Stimulated activated CD4-positive, alpha-beta T cell treated with anti-CD3 and anti-CD28 coated beads, Interleukin-4, amount 100 ng/mL, for 4 hours (primary cell): Measurements from ENCODE around the gene HSPA1B.
"Not testable (repeated sequence)": the region's sequence is repeated elsewhere in the genome, so short reads cannot be mapped to it uniquely, and the experiment has no call there.

Experiments
- DNase-seq, 2 experiments: peaks; one replicate each; pipeline ENCODE4 v3.0.0-alpha.2; 2020

HSPA1B gene

DNA sequence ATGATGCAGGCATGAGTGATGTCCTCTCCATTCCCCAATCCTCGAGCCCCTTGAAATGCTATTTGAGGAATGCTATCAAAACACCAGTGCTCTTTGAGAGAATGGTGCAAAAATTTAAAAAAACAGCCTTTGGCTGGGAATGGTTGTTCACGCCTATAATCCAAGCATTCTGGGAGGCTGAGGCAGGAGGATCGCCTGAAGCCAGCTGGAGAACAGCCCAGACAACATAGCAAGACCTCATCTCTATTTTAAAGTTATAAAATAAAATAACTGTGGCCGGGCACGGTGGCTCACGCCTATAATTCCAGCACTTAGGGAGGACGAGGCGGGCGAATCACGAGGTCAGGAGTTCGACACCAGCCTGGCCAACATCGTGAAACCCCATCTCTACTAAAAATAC, 27.8 kb upstream of the HSPA1B start:
- no peak for DNase-seq

DNA sequence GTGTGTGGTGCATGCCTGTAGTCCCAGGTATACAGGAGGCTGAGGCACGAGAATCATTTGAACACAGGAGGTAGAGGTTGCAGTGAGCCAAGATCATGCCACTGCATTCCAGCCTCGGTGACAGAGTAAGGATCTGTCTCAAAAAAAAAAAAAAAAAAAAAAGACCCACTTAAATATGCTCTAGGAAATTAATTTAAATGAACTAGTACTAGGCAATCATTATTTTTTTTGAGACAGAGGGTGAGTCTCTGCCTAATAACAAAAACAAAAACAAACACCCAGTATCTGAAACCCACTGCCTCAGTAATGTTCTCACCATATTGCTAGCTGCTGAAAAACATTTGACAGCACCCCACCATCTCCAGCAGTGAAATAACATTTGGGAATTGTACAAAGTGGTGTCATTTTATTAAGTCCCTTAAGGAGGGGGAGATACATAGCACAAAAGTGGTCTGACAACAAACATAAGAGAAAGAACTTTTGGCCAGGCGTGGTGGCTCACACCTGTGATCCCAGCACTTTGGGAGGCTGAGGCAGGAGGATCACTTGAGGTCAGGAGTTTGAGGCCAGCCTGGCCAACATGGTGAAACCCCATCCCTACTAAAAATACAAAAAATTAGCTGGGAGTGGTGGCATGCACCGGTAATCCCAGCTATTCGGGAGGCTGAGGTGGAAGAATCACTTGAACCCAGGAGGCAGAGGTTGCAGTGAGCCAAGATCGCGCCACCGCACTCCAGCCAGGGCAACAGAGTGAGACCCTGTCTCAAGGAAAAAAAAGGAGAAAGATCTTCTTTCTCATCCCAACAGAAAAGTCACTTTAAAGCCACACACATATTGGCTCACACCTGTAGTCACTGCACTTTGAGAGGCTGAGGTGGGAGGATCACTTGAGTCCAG, 26.3 kb upstream of the HSPA1B start:
- not testable (repeated sequence) for DNase-seq

DNA sequence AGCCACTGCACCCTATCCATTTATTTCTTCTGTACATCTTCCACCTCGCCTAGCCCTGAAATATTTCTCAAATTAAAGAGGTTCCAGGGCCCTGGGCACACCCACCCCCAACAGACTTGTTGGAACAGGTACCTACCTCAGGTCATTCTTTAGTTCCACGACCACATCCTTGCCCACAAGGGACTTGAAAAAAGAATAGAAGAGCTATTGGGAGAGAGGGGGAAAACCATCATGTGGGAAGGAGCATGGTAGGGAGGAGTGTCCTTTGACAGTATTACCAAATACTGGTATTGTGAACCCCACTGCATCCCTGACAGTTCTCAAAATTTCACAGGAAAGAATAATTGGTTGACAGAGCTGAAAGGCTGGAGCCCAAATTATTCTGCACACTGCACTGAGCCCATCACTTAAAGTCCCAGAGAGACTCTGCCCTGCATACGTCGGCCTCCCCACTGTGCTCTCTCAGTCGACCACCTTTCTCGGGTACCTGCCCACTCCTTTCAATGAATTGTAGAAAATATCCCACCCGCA, 21.5 kb upstream of the HSPA1B start:
- DNase-seq, result no peak

DNA sequence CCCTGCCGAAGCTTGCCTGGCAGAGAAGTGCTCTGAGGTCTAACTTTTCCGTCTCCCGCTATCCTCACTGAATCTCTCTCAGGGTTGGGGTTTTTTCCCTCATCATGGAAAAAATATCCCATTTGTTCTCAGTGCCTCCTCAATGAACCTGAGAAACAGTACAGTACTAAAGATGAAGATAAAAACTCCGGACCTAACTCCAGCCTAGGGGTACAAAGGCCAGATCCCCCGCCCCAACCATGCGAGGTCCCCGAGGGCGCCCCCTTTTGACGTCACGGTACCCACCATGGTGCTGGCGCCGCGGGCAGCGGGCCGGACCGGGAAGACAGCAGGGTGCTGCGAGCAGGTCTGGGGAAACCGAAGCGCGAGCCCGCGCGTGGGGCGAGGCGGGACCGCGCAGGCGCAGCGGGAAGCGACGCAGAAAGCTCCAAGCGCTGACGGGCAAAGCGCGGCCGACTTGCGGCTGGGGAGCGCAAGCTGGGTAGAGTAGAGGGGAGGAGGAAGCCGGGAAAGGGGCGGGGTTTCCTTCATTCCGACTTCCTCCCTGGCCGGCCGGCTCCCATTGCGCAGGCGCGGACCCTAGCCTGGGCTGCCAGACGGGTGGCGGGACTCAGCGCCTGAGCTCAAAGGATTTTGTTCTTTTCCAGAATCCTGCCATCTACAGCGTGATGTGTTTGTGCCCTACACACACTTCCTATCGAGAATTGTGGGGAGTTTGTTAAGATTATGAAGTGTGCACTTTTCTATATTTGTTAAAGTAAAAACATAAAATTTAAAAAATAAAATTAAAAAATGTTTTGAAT, 20.9 kb upstream of the HSPA1B start, which contains the start of gene LSM2:
Gene LSM2 (minus strand): TSS at position 497 of the 803 bp plus-strand sequence. CDS start 209 bp downstream, at position 288.
- peak; percentile 96 to 97 for DNase-seq

DNA sequence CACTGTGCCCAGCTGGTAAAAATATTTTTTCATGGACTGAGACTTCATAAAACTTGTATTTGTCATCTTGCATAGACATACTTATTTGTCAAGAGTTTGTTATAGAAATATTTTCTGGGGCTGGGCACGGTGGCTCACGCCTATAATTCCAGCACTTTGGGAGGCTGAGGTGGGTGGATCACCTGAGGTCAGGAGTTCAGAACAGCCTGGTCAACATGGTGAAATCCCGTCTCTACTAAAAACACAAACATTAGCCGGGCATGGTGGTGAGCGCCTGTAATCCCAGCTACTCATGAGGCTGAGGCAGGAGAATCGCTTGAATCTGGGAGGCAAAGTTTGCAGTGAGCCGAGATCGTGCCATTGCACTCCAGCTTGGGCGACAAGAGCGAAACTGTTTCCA, 18.9 kb upstream of the HSPA1B start:
- DNase-seq, result not testable (repeated sequence)

DNA sequence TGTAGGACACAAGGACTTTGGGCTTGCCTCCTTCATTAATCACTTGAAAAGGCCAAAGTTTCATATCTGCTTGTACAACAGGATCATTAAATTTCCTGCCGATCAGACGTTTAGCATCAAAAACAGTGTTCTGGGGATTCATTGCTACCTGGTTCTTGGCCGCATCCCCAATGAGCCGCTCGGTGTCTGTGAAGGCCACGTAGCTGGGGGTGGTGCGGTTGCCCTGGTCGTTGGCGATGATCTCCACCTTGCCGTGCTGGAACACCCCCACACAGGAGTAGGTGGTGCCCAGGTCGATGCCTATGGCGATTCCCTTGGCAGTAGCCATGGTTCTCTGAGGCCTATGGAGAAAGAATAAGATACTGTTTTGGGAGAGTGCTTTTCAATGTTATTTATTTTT, 15.9 kb upstream of the HSPA1B start:
- DNase-seq, result no peak

DNA sequence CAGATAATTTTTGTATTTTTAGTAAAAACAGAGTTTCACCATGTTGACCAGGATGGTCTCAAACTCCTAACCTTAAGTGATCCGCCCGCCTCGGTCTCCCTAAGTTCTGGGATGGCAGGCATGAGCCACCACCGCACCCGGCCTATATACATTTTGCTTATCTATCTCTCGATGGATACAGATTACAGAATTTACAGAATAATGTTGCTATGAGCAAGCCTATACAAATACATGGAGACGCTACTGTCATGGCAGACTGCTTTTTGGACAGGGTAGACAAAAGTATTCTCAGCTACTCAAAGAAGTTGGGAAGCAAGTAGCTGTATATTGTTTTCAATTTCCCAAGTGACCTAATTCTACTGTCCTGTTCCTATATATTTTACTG, 14.1 kb upstream of the HSPA1B start:
- DNase-seq, result no peak

DNA sequence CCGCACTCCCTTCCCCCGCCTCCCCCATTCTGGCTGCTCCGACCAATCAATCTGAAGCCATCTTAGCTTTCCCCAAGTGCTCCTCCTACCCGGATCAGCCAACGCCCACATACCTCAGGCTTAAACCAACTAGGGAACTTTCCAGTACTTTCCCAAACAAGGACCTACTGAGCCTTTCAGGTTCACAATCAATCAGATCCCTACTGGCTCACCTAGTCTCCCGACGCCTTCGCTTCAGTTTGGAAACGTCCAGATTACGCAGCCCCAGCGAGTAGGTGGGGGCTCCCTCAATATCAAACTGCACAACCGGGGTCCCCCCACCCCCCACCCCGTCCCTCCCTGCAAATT, 12.9 kb upstream of the HSPA1B start:
- peak; percentile 63 to 70 for DNase-seq

DNA sequence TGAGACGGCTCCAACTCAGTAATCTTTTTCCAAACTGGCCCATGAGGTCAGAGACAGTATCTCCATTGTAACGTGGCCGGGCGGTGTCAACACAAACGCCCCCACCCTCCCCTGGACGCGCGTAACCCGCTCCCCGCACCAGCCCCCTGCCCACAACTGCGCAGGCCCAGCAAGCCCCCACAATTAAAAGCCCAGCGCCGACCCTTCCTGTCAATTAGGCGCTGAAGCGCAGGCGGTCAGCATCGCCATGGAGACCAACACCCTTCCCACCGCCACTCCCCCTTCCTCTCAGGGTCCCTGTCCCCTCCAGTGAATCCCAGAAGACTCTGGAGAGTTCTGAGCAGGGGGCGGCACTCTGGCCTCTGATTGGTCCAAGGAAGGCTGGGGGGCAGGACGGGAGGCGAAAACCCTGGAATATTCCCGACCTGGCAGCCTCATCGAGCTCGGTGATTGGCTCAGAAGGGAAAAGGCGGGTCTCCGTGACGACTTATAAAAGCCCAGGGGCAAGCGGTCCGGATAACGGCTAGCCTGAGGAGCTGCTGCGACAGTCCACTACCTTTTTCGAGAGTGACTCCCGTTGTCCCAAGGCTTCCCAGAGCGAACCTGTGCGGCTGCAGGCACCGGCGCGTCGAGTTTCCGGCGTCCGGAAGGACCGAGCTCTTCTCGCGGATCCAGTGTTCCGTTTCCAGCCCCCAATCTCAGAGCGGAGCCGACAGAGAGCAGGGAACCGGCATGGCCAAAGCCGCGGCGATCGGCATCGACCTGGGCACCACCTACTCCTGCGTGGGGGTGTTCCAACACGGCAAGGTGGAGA, 12.3 kb upstream of the HSPA1B start, which contains the start of the genes HSPA1A and HSPA1L:
Gene HSPA1A (plus strand): TSS at position 519 of the 814 bp plus-strand sequence. CDS start 214 bp downstream, at position 733.
Gene HSPA1L (minus strand): TSS at position 259 of the 814 bp plus-strand sequence. CDS start 3,311 bp downstream, outside the sequence.
- DNase-seq, result peak; percentile 62 to 63

DNA sequence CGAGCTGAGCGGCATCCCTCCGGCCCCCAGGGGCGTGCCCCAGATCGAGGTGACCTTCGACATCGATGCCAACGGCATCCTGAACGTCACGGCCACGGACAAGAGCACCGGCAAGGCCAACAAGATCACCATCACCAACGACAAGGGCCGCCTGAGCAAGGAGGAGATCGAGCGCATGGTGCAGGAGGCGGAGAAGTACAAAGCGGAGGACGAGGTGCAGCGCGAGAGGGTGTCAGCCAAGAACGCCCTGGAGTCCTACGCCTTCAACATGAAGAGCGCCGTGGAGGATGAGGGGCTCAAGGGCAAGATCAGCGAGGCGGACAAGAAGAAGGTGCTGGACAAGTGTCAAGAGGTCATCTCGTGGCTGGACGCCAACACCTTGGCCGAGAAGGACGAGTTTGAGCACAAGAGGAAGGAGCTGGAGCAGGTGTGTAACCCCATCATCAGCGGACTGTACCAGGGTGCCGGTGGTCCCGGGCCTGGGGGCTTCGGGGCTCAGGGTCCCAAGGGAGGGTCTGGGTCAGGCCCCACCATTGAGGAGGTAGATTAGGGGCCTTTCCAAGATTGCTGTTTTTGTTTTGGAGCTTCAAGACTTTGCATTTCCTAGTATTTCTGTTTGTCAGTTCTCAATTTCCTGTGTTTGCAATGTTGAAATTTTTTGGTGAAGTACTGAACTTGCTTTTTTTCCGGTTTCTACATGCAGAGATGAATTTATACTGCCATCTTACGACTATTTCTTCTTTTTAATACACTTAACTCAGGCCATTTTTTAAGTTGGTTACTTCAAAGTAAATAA, 10.2 kb upstream of the HSPA1B start:
- DNase-seq, result not testable (repeated sequence)

DNA sequence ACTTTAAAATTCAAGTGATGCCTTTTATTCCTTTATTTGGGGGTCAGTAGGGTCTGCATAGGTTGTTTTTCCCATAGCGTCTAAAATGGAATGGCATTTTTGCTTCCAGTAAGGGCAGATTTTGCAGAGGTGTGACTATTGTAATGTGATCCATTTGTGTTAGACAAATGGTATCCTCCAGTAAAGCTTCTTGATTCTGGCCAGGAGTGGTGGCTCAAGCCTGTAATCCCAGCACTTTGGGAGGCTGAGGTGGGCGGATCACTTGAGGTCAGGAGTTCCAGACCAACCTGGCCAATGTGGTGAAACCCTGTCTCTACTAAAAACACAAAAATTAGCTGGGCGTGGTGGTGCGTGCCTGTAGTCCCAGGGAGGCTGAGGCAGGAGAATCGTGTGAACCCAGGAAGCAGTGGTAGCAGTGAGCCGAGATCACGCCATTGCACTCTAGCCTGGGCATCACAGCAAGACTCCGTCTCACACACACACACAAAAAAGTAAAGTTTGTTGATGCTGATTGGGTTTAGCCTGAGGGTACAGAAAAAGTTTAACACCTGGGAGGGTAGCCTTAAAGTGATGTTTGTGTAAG, 9.5 kb upstream of the HSPA1B start:
- not testable (repeated sequence) for DNase-seq

DNA sequence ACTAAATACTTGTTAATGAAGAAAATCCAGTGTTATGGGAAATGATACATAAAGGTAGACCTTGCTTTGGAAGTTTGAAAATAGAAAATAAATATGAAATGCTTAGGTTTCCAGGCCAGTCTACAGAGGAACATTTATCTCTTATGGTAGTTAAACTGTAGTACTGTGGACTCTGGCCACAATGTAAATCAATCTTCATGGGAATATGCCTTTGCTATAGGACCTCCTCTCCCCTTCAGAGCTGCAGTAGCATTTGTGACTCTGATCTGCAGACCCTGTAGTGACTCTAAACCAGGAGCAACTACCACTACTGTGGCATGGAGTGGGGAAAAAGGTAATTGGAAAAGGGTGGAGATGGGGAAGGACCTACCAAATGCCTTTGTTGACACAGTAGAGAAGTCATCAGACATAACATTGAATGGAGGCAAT, 7.7 kb upstream of the HSPA1B start:
- no peak for DNase-seq

DNA sequence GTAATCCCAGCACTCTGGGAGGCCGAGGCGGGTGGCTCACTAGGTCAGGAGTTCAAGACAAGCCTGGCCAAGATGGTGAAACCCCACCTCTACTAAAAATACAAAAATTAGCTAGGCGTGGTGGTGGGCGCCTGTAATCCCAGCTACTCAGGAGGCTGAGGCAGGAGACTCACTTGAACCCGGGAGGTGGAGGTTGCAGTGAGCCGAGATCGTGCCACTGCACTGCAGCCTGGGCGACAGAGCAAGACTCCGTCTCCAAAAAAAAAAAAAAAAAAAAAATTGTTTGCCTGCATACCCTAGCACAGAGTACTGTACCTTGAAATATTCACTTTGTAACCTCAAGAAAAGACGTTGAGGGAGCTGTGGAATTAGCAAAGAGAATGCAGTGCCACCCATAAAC, 7.1 kb upstream of the HSPA1B start:
- not testable (repeated sequence) for DNase-seq

DNA sequence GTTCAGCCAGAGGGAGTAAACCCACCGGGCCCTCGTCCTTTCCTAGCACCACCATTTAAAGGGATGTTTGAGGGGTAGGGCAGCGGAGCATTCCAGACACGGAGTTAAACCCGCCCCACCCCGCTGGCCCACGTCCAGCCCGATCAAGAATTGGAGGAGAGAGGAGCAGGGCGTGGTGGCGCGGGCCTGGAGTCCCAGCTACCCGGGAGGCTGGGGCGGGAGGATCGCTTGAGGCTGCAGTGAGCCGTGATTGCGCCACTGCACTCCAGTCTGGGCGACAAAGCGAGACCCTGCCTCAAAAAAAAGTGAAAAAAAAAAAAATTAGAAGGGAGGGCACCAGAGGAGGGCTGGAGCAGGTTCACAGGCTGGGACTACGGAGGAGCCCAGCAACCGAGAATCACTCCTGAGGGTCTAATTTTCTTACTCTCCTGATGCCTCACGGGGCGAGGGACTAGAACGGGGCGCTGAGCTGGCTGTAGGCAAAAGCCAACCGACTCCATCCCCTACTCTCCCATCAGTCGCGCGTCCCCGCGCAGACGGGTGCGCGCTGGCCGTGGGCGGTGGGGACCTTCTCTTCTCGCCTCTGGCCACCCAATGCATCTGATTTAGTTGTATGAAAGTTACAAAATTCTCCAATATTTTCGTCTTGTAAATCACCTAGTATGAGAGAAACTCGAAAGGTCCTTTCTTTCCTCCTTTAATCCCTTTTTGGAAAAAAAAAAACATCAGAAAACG, 6.1 kb upstream of the HSPA1B start:
- peak; percentile 52 to 72 for DNase-seq

DNA sequence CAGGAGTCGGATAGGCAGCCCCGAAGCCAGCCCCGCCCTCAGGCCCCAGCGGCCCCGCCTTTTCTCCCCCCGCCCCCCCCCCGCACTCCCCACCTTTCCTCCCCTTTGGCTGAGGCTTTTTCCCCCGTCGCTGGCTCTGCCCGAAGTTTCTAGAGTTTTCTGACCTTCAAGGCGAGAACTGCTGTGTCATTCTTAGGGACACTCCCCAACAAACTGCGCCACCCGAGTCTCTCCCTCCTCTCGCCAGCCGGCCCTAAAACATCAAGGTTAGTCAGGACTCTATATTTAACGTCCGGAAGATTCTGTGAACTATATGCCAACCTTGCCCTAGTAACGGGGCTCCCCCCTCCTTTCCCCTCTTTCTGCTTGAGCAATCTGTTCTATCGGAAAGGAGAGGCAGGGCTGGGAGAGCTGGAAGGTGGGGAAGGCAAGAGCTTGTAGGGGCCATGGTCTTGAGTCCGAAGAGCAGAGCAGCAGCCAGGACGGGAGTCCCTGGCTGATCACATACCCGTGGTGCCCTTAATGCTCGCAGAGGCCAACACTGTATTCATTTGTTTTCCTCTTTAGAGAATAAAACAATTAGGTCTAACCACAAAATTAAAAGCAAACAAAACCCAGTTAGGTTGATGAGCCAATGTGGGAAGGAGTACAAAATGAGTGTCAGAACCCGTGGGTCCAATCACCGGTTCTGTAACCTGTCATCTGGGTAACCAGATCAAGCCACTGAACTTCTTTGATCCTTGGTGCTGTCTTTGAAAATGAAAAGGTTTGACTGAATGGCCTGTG, 5.3 kb upstream of the HSPA1B start:
- peak; percentile 61 to 62 for DNase-seq

DNA sequence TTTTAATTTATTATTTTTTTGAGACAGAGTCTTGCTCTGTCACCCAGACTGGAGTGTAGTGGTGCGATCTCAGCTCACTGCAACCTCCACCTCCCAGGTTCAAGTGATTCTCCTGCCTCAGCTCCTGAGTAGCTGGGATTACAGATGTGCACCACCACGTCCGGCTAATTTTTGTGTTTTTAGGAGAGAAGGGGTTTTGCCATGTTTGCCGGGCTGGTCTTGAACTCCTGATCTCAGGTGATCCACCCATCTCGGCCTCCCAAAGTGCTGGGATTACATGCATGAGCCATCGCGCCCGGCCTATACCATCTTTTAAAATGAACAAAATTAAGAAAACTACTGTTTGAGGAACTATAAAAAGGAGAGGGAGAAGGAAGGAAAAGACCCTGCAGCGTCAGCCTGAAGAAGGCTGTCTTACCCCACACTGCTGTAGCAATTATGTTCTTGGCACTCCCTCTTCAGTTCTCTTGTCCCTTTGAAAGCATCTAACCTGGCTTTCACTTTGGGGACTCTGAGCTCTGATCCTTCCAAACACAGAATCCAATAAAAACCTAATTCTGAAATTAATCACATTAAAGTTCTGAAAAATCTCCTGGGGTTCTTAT, 3.8 kb upstream of the HSPA1B start:
- DNase-seq, result not testable (repeated sequence)

DNA sequence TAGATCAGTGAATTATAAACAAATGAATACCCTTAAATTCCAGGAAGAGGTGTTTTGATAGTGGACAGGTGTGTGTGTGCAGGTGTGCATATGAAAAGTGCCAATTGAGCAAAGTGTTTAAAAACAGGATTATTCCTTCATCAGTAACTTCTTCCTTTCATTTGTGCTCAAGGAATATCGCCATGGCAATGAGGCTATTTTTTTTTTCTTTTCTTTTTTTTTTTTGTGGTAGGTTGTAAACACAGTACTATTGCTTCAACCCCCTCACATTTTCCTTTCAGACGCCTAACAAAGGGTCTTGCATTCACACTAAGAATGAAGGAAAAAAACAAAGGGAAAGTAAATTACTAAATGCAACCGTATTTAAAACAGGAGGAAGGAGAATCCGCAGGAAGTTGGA, 2.0 kb upstream of the HSPA1B start:
- no peak for DNase-seq

DNA sequence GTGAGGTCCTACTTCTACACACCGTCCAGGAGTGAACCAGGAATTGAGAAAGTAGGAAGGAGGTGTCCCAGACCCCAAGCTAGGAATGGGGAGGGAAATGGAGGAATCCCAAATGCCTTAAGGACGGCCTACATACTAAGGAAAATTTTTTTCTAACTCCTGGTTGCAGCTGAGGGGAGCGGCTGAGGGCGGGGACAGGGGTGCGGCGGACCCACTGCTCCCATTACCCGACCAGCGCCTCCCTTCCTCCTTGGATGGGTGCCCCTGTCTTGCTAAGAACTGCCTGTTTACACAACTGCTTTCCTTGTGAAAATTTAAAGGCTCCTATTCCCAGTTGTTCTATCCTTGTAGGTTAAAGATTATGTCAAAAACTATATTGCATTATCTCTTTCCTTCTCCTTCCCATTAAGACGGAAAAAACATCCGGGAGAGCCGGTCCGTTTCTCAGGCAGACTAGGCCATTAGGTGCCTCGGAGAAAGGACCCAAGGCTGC, 699 bp upstream of the HSPA1B start:
- no peak for DNase-seq
